Measurements from ENCODE around the gene DZIP1L.

The DZIP1L gene

DNA sequence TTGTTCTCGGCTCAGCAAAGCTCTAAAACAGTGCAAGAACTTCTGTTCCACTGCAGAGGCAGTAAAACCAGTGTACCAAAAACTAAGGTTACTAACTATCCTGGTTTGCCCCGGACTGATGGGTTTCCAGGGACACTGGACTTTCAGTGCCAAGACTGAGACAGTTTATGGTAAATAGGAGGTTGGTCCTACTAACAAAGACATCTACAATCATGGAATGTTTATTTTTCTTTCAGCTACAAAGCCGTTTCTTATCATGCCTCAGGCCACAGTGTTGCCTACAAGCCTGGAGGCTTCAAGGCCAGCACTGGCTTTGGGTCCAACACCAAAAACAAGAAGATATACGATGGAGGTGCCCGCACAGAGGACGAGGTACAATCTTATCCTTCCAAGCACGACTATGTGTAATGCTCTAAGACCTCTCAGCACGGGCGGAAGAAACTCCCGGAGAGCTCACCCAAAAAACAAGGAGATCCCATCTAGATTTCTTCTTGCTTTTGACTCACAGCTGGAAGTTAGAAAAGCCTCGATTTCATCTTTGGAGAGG, 84.6 kb downstream of the DZIP1L start:
- no peak for DNase-seq

DNA sequence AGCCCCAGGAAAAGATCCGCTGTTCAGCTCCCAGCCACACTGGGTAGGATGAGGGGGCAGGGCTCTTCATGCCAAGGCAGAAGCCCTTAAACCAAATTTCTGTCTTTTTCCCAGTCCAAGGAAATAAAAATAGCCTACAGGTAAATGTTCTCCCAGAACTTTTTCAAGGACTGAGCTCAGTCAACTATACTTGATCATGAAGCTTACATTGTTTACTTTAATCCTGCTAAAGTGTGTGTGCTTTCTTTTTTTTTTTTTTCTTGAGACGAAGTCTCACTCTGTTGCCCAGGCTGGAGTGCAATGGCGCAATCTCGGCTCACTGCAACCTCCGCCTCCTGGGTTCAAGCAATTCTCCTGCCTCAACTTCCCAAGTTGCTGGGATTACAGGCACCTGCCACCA, 87.6 kb downstream of the DZIP1L start:
- no peak for DNase-seq

DNA sequence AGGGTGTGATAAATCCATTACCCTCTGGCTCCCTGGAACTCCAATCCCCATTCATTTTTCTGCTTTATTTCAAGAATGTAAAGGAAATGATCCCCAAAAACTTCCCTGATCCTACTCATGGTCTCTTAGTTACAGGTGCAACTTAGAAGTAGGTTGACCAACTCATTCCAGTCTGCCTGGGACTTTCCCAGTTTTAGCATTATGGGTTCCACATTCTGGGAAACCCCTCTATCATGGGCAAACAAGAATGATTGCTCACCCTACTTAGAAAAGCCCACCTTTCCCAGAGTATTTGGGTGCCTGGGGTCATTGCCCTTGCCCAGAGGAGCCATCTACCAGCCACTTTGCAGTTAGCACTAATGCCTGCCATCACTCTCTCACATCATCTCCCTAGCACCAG, 89.9 kb downstream of the DZIP1L start:
- no peak for DNase-seq

DNA sequence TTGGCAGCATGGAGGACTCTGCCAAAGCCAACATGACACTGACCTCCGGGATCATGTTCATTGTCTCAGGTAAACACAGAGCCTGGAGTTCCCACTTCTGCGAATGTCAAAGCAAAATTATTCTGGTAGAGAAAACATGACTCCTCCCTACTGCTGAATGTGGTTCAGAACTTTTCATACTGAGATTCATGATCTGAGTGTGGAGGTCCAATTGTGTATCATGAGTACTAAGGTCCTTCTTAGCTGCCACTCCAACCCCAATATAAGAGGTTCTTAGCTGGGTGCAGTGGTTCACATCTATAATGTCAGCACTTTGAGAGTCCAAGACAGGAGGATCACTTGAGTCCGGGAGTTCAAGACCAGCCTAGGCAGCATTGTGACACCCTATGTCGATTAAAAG, 91.7 kb downstream of the DZIP1L start:
- no peak for DNase-seq

DNA sequence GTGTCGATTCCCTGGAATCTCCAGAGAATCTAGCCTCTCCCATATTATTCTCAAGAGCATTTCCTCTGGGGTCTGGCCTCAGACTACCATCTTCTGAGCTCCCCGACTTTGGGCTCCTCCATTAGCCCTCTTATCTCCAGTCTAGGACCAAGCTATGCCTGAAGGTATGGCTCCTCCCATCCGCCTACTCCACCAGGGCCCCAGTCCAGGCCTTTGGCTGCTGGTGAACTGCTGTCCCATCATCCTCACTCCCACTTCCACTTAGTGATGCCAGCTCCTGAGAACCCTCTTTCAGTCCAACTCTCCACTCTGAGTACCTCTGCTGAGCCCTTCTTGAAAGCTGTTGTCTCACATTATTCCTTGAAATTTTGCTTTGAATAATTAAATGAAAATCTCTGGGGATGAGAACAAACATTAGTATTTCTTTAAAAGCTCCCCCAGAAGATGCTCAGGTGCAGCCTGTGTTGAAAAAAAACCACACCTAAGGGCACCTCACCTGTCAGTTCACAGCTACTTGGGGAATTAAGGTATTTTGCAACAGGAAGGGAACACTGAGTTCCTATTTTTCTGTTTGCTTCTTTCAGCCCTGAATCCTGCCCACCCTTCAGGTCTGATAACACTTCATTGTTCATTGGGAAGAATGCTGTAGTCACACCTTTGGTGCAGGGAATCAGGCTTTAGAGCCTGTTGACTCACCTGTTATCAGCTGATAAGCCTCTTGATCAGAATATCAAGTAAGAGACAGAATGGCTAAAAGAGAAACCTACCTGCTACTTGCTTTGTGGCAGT, 95.9 kb downstream of the DZIP1L start:
- no peak for DNase-seq

DNA sequence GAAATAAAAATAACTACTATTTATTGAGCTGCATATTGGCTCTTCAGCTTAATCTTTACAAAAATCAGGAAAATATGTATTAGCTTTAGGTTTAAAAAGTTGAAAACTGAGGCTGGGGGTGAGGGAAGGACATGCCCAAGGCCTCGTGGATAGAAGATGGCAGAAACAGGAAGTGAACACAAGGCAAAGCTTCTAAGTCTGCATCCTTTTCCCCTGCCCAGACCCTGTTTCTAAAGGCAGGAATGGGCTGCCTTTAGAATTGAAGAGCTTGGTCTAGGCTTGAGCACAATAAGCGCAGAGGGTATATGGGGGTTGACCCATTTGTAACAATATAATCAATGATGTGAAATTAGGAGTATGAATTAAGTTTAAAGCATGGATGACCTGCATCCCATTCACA, 99.3 kb downstream of the DZIP1L start:
- DNase-seq, result no peak

DNA sequence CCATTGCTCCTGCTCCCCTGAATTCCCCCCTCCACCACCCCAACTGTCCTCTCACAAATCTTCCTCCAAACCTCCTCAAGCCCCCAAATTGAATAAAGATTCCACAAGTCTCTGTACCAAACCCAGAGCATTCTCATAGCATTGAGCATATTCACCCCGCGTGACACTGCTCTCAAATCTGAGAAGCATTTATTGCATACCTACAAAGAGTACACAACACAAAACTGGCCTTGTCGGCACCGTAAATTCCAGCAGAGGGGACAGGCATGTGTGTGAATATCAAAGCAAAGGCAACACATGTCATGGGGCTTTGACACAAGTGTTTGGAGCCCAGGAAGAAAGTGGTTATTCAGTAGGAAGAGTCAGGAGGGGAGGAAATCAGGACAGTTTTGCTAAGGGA, 102.9 kb downstream of the DZIP1L start:
- no peak for DNase-seq
